Measurements from ENCODE around the gene NDUFS4.

GRCh38 chr5:53678981-53679660 is 118.7 kb downstream of the NDUFS4 start:
- TF ChIP-seq CTCF (IDR thresholded peaks at IDR 0.05) = no peak
- TF ChIP-seq POLR2AphosphoS5 (IDR thresholded peaks at IDR 0.05) = no peak

Data from sigmoid colon (tissue), 4 donors.